AG09319 (cell line): ENCODE data around the gene PDZK1.
"Not testable (repeated sequence)": the region's sequence is repeated elsewhere in the genome, so short reads cannot be mapped to it uniquely, and the experiment has no call there.

Source experiments
- DNase-seq: peaks from one replicate; pipeline ENCODE4 v3.0.0-alpha.2; 2010; ENCODE audit warnings: low read depth; ENCODE audit errors: extremely low read depth
- TF ChIP-seq, protein P1 (sequence below): IDR thresholded peaks from 2 replicates; pipeline ENCODE4 v1.5.1; 2011; ENCODE audit warnings: low read depth, mild to moderate bottlenecking, inconsistent platforms, low read length, moderate library complexity

PDZK1 gene

DNA sequence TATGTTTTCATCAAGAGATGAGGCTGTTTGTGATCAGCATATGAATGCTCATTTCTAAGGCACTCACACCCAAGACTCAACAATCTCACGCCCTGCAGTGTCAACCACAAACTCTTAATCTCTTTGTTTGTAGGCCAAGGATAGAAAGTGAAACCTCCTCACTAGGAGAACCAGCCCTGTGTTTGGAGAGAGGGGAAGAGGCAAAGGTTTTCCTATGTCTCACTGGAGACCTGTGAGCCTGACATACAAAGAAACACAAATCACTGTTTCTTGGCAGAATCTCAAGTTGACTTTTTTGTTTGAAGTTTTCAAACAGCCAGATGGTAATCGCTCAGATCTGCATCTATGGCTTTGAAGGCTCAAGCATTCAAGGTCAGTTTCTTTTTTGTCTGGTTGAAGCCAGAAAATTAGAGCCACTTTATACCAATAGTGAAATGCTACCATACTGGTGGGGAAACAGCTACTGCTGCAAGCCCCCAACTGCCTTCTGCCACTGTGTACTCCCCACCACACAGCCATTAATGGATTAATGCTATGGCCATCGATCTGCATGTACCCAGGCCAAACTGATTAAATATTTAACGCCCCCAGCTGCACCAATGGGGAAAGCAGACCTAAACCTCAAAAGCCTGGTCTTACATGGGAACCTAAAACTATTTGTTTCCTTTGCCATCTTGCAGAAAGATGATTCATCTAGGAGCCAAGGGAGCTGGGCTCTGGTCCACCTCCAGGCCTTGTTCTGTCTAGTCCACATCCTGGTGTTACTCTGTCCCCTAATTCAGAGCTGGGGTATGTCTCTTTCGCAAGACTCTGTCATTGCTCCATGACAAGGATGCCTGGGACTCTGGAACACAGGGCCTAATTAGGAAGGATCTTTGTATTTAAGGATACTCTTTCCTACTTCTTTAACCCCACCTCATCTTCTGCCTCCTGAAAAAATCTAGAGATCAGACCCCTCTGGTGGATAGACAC lies 16.3 kb downstream of the PDZK1 start:
- TF ChIP-seq, protein P1, sequence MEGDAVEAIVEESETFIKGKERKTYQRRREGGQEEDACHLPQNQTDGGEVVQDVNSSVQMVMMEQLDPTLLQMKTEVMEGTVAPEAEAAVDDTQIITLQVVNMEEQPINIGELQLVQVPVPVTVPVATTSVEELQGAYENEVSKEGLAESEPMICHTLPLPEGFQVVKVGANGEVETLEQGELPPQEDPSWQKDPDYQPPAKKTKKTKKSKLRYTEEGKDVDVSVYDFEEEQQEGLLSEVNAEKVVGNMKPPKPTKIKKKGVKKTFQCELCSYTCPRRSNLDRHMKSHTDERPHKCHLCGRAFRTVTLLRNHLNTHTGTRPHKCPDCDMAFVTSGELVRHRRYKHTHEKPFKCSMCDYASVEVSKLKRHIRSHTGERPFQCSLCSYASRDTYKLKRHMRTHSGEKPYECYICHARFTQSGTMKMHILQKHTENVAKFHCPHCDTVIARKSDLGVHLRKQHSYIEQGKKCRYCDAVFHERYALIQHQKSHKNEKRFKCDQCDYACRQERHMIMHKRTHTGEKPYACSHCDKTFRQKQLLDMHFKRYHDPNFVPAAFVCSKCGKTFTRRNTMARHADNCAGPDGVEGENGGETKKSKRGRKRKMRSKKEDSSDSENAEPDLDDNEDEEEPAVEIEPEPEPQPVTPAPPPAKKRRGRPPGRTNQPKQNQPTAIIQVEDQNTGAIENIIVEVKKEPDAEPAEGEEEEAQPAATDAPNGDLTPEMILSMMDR = no peak

DNA sequence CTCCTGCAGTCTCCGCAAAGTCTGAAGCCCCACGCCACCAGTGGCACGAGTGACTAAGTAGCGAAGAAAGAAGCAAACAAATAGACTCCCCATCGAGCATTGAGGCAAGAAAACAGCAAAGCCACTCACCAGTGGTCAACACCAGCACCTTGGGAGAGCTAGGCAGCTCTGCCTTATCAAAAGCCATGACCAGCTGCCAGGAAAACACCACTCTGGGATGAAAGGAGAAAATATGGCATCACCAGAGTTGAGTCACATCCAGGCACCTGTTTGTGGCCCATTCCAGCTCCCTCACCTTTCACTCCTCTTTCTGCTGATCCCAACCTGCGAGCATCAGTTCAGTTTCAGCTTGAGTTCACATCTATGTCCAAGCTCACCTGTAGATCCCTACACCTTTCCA lies 17.2 kb downstream of the PDZK1 start:
- DNase-seq = no peak
- TF ChIP-seq, protein P1 = no peak

More for the DNA sequence above, 16.3 kb downstream of the PDZK1 start:
- peak; percentile 20 for DNase-seq

DNA sequence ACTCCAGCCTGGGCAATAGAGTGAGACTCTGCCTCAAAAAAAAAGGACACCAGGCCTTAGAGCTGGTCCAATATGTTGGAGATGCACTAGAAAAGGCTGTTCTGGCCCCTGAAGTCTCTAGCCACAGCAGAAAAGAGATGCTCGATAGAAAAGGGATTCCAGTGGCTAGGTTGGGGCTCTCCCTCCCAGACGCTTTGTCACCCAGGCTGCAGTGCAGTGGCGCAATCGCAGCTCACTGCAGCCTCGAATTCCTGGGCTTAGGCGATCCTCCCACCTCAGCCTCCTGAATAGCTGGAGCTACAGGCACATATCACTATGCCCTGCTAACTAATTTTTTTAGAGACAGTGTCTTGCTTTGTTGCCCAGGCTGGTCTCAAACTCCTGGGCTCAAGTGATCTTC lies 18.2 kb downstream of the PDZK1 start:
- DNase-seq = no peak
- TF ChIP-seq, protein P1 = no peak

DNA sequence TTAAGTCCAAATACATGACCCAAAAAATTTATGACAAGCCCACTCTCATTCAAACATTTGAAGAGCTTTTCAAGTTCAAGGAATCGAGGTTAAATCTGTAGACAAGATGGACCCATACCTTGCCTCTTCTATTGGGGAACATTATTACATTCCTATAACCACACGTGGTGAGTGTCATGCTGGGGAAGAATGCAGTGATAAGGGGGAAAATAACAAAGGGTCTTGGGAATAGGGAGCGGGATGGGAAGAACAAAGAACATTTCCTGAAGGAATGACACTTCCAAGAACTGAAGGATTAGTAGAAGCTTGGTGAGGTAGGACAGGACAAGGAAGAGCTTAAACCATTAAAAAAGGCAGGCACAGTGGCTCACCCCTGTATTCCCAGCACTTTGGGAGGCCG lies 18.8 kb downstream of the PDZK1 start:
- TF ChIP-seq, protein P1 = no peak
- DNase-seq = no peak

DNA sequence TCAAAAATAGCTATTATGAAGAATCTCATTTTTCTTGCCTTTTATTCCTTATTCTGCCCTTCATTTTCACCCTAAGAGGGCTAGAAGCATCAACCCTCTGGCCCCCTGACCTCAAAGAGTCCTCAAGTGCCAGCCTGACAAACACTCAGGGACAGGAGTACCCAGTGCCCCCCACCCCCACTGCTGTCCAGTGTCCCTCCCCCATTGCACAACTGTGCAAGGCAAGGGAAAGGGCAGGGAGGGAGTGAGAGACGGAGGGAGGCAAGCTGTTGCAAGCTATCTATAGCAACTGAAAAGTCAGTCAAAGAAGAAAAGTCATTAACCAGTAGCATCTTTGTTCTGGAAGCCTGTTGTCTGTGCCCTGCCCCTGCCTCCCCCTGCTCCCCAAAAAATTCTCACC lies 21.1 kb downstream of the PDZK1 start:
- DNase-seq = not testable (repeated sequence)

DNA sequence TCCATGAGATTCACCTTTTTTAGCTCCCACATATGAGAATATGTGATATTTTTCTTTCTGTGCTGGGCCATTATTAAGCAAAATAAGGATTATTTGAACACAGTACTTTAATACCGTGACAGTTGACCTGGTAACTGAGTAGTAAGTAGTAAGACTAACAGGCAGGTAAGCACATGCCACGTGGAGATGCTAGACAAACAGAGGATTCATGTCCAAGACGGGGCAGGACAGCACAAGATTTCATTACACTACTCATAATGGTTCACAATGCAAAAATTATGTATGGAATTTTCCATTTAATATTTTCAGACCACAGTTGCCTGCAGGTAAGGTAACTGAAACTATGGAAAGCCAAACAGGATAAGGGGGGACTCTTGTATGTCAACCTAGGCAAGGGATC lies 22.3 kb downstream of the PDZK1 start:
- not testable (repeated sequence) for DNase-seq

DNA sequence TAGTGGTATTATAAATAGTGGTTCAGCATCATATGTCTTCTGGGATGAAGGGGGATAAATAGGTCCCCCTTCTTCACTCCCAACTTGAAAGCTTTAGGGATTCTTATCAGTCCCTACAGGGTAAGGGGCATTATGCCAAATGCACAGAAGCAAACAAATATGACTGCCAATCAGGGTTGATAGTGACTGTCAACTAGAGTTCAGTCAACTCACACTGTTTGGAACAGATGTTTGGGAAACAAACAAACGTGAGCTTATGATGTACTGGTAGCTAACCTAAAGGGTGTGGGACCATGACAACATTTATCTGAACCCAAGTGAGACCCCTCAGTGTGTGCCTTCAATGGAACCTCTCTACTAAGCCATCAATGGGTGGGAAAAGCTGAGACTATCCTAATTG lies 34.0 kb downstream of the PDZK1 start:
- not testable (repeated sequence) for DNase-seq

DNA sequence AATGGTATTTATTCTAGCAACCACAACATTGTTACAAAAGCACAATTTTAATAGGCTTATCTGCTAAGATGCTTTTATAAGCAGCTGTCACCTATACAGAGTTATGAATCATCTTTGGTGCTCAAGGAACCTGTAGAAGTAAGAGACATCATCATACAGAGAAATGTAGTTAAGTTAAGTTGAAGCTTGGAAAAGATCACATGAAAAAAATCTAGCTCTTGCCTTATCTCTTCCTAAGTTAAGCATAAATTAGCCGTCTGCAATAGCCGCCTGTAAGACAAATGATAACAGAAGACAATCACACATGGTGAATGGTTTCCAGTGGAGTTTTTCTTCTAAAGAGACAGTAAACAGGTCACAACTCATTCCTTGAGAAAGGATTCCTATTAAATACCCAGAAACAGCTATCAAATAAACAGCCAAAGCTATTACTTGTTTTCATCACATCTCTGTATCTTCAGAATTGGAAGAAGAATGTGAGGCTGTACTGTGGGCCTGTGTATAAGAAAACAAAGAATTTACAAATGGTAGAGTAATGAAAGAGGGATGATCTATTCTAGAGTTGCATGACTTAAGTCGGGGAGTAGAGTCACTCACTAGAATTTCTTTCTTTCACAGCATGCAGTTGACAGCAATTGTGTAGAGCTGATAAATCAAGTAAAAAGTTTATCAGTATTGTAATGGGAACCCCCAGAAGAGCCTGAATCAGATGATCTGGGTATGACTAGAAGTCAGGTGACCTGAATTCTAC lies 36.0 kb downstream of the PDZK1 start:
- DNase-seq = not testable (repeated sequence)

DNA sequence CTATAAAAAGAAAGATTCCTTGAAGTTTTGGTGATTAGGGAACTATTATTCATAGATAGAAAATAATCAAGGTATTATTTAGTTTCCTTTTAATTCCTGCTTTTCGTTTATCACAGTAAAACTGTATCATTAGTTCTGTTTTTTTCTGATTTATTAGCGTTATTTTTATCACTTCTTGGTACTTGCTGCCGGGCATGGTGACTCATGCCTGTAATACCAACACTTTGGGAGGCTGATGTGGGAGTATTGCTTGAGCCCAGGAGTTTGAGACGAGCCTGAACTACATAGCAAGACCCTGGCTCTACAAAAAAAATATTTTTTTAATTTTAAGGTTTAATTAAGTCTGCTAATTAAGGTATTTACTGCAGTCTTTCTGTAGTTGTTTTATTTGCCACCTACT lies 42.2 kb downstream of the PDZK1 start:
- DNase-seq = not testable (repeated sequence)

DNA sequence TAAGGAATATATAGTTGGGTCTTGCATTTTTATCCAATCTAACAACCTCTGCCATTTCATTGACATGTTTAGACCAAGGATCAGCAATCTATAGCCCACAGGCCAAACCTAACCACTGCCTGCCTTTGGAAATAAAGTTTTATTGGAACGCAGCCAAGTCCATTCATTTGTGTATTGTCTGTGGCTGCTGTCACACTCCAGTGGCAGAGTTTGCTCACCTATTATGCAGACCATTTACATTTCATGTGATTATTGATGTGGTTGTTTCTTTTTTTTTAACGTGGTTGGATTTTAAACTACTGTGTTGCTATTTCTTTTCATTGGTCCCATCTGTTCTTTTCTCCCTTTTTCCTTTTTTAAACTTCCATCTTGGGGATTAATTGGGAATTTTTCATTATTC lies 44.7 kb downstream of the PDZK1 start:
- not testable (repeated sequence) for DNase-seq

DNA sequence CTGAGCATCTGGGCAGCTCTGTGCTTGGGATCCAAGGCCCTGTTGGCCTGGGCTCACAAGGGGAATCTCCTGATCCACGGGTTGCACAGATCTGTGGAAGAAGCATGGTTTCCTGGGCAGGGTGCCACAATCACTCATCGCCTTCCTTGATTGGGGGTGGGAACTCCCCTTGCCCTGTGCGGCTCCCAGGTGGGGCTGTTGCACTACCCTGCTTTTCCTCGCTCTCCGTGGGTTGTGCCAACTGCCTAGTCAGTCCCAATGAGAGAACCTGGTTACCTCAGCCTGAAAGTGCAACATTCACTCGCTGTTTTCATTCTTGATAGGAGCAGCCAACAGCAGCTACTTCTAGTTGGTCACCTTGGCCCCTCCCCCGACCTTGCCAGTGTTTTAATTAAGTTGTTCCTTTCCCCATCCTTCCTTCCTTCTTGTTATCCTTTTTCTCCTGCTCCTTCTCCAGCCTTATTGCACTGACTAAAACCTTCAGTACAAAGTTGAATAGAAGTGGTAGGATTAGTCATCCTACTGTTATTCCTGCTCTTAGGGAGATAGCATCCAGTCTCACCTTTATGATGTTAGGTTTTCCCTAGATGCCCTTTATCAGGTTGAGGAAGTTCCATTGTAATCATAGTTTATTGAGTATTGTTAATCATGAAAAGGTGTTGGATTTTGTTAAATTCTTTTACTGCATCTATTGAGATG lies 50.8 kb downstream of the PDZK1 start:
- DNase-seq = not testable (repeated sequence)

DNA sequence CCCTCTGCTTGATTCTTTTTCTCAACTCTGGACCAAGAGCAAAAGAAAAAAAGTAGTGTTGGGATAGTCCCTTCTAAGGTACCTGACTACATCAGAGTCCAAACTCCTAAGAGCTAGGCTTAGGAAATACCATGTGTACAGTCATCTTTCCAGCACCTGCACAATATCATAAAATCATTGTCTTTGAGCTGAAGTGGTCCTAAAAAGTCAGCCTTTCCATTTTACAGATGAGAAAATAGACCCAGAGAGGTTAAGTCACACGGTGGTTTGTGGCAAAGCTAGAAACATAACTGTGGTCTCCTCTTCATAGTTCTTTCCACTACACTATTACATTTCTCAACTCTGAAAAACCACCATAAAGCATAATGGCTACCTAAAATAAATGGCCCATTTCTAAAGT lies 63.2 kb downstream of the PDZK1 start:
- DNase-seq = not testable (repeated sequence)

DNA sequence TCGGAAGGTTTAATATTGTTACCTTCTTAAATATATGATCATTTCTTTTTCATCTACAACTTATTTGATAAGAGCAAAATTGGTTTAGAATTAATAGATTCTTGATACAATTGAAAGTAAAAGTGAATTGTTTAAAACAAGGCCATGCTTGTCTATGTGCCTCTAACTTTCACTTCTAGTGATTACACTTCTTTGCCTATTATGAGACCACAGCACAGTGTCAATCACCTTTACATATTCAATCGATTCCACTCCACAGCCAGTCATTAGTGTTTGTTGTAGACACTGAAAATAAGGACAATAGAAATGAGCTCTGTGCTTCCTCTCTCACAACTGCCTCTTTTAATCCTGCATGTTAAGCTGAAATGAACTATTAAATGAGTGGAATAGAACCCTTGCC lies 65.3 kb downstream of the PDZK1 start:
- DNase-seq = not testable (repeated sequence)

DNA sequence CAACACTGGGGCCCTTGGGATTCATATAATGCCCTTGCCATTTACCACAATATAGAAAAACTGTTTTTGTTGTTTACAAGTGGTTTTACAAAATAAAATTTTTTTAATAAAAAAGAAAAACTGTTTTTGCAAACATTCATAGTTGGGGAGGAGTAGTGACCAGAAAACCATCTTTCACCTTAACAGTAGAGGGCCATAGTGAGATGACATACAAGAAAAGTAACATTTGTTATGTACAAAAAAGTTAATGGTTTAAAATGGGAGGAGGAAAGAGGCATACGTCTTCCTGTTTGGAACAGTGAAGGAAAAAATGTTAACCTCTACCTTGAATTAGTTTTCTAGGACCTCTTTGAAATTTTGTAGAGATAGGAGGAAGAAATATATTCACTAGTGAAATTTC lies 70.9 kb downstream of the PDZK1 start:
- not testable (repeated sequence) for DNase-seq

DNA sequence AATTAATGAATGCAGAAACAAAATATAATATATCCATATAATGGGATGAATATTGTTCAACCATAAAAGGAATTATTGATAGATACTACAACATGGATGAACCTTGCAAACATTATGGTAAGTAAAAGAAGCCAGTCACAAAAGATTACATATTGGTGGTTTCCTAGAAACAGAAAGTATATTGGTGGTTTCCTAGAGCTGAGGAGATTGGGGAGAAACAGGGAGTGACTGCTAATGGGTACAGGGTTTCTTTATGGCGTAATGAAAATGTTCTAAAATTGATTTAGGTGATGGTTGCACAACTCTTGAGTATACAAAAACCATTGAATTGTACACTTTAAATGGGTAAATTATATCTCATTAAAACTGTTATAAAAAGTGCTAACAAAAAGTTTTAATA lies 85.0 kb downstream of the PDZK1 start:
- not testable (repeated sequence) for DNase-seq
